ENCODE measurements around the gene SREBF1.

- TF ChIP-seq MAFK (IDR thresholded peaks at IDR 0.05; ENCODE audit: low read depth, low read length) (no peak), POLR2A (IDR thresholded peaks at IDR 0.05; ENCODE audit: low read depth, low read length) (no peak), CTCF (conservative IDR thresholded peaks at IDR 0.05; ENCODE audit: low read depth, low read length) (no peak), SMC3 (IDR thresholded peaks at IDR 0.05; ENCODE audit: low read depth, low read length) (no peak), MAZ (IDR thresholded peaks at IDR 0.05; ENCODE audit: borderline replicate concordance, low read depth, low read length) (no peak)
Observed at GRCh38 chr17:17851103-17852002, 14.6 kb upstream of the SREBF1 start.

Data from IMR-90 (cell line).